Sigmoid colon (tissue), 3 donors: ENCODE data around the gene MARVELD3.
"Not testable (repeated sequence)": the region's sequence is repeated elsewhere in the genome, so short reads cannot be mapped to it uniquely, and the experiment has no call there.

ENCODE experiments used
- CTCF ChIP-seq, 4 experiments: fragments of 450-650 bp in 3 of 4; fragments of 200-600 bp in 1 of 4; IDR thresholded peaks; one replicate each; pipeline ENCODE4 v1.5.1; 2016 to 2019; ENCODE audit warnings: antibody characterized with exemption in 4 of 4, mild to moderate bottlenecking in 3 of 4, moderate library complexity in 2 of 4
- POLR2A ChIP-seq, 2 donors: fragments of 450-650 bp; IDR thresholded peaks; one replicate each; pipeline ENCODE4 v1.6.1; 2016; ENCODE audit warnings: antibody characterized with exemption in 2 of 2, mild to moderate bottlenecking in 2 of 2, moderate library complexity in 2 of 2

- TF ChIP-seq CTCF, POLR2A (IDR thresholded peaks at IDR 0.05): not testable (repeated sequence)
These were observed 27.6 kb upstream of the MARVELD3 start for GRCh38 chr16:71598426-71598825.
